GM23248 (cell line): ENCODE measurements around the gene COL27A1.

Experiments
- EZH2 ChIP-seq: fragments of 200-600 bp; sonication (generic); IDR thresholded peaks from 2 replicates; pipeline ENCODE4 v1.6.1; 2018; ENCODE audit warnings: antibody characterized with exemption, mild to moderate bottlenecking; ENCODE audit not compliant: insufficient read depth, poor library complexity, severe bottlenecking
- EZH2phosphoT487 ChIP-seq: fragments of 200-600 bp; sonication (generic); IDR thresholded peaks from 2 replicates; pipeline ENCODE4 v1.6.1; 2018; ENCODE audit warnings: antibody characterized with exemption, moderate library complexity, mild to moderate bottlenecking, low read depth; ENCODE audit not compliant: insufficient read depth

DNA sequence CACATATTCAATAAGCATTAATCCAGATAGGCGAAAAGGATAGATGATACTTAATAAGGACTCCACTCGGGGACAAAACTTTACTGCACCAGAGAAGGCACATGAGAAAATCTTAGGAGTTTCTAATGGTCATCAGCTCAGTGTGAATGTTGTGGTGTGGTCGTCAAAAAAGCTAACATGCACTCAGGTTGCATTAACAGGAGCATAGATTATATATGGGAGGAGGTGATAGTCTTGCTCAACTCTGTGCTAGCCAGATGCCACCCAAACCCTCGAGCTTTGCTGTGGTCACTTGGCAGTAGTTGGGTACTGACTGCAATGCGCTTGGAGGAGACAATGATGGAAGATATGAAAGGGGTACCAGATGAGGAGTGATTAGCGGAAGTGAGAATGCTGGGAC lies 8.6 kb upstream of the COL27A1 start:
- TF ChIP-seq EZH2: no peak
- no peak for TF ChIP-seq EZH2phosphoT487
